GM23248 (cell line): ENCODE measurements around the gene SULT4A1. TPM values are rescaled to one million over a fixed set of nuclear protein-coding genes. Genes with fewer than 3 reads are reported as not detected.

ENCODE experiments used
- DNase-seq: peaks from one replicate; pipeline ENCODE4 v3.0.0-alpha.2; 2015
- H2AFZ ChIP-seq: fragments of 200-600 bp; sonication (generic); 2 replicates; pipeline ENCODE4 v1.6.1; 2016; ENCODE audit warnings: antibody characterized with exemption
- H3F3A ChIP-seq: fragments of 200-600 bp; sonication (generic); 2 replicates; pipeline ENCODE4 v1.6.1; 2016; ENCODE audit warnings: mild to moderate bottlenecking, antibody characterized with exemption, mixed run types; ENCODE audit not compliant: insufficient read depth
- H3K27ac ChIP-seq: fragments of 200-600 bp; sonication (generic); 2 replicates; pipeline ENCODE4 v1.5.1; 2016; ENCODE audit warnings: mild to moderate bottlenecking
- H3K27me3 ChIP-seq: fragments of 200-600 bp; sonication (generic); replicated peaks from 2 replicates; pipeline ENCODE4 v1.6.1; 2016; ENCODE audit warnings: mild to moderate bottlenecking; ENCODE audit not compliant: insufficient read depth
- H3K36me3 ChIP-seq: fragments of 200-600 bp; sonication (generic); 2 replicates; pipeline ENCODE4 v1.6.1; 2016; ENCODE audit warnings: low read depth, mild to moderate bottlenecking
- H3K4me1 ChIP-seq: fragments of 200-600 bp; sonication (generic); 2 replicates; pipeline ENCODE4 v1.6.1; 2016; ENCODE audit warnings: mild to moderate bottlenecking; ENCODE audit not compliant: insufficient read depth
- H3K4me2 ChIP-seq: fragments of 200-600 bp; sonication (generic); one replicate; pipeline ENCODE4 v1.6.1; 2016; ENCODE audit warnings: mild to moderate bottlenecking; ENCODE audit not compliant: unreplicated experiment
- H3K4me3 ChIP-seq: fragments of 200-600 bp; sonication (generic); 2 replicates; pipeline ENCODE4 v1.5.1; 2016; ENCODE audit warnings: mild to moderate bottlenecking
- H3K79me2 ChIP-seq: fragments of 200-600 bp; sonication (generic); 2 replicates; pipeline ENCODE4 v1.6.1; 2016; ENCODE audit warnings: mild to moderate bottlenecking; ENCODE audit not compliant: insufficient read depth
- H3K9ac ChIP-seq: fragments of 200-600 bp; sonication (generic); 2 replicates; pipeline ENCODE4 v1.6.1; 2016; ENCODE audit warnings: mild to moderate bottlenecking
- H3K9me2 ChIP-seq: fragments of 200-600 bp; sonication (generic); 2 replicates; pipeline ENCODE4 v1.6.1; 2016; ENCODE audit warnings: mixed run types, mild to moderate bottlenecking, moderate library complexity; ENCODE audit not compliant: insufficient read depth
- H3K9me3 ChIP-seq: fragments of 200-600 bp; sonication (generic); one replicate; pipeline ENCODE4 v1.6.1; 2017; ENCODE audit warnings: low read depth
- H4K20me1 ChIP-seq: fragments of 200-600 bp; sonication (generic); 2 replicates; pipeline ENCODE4 v1.6.0; 2016; ENCODE audit not compliant: insufficient read depth
- EZH2 ChIP-seq: fragments of 200-600 bp; sonication (generic); IDR thresholded peaks from 2 replicates; pipeline ENCODE4 v1.6.1; 2018; ENCODE audit warnings: antibody characterized with exemption, mild to moderate bottlenecking; ENCODE audit not compliant: insufficient read depth, poor library complexity, severe bottlenecking
- EZH2phosphoT487 ChIP-seq: fragments of 200-600 bp; sonication (generic); IDR thresholded peaks from 2 replicates; pipeline ENCODE4 v1.6.1; 2018; ENCODE audit warnings: antibody characterized with exemption, moderate library complexity, mild to moderate bottlenecking, low read depth; ENCODE audit not compliant: insufficient read depth
- WGBS, 2 experiments: methylation state at CpG; one replicate each; pipeline ENCODE4 v1.1.6; 2015 to 2017; ENCODE audit warnings: low lambda C conversion rate in 2 of 2, low coverage in 1 of 2; ENCODE audit errors: missing lambda C conversion rate in 2 of 2; 5-methylcytosine and 5-hydroxymethylcytosine counted together
- in situ Hi-C: fragments of 300-500 bp; cut with MboI; formaldehyde crosslinking; loops from 2 replicates; pipeline ENCODE4 v1.15.0; 2020
- polyA plus RNA-seq: library from polyadenylated mRNA; unstranded; fragments of >200 nt; fragmentation: Nextera tagmentation; extraction: Ambion mirVana; gene quantifications from 2 replicates; pipeline ENCODE4 v1.2.1, GENCODE V29; 2016
- total RNA-seq: library from RNA; depleted of rRNA; stranded (reverse); fragments of >200 nt; shearing (Covaris generic); gene quantifications from 2 replicates; pipeline ENCODE4 v1.2.3, GENCODE V29; 2014

The SULT4A1 gene
- total and polyA plus RNA-seq, 2 experiments from 2014 or later, result not detected

DNA sequence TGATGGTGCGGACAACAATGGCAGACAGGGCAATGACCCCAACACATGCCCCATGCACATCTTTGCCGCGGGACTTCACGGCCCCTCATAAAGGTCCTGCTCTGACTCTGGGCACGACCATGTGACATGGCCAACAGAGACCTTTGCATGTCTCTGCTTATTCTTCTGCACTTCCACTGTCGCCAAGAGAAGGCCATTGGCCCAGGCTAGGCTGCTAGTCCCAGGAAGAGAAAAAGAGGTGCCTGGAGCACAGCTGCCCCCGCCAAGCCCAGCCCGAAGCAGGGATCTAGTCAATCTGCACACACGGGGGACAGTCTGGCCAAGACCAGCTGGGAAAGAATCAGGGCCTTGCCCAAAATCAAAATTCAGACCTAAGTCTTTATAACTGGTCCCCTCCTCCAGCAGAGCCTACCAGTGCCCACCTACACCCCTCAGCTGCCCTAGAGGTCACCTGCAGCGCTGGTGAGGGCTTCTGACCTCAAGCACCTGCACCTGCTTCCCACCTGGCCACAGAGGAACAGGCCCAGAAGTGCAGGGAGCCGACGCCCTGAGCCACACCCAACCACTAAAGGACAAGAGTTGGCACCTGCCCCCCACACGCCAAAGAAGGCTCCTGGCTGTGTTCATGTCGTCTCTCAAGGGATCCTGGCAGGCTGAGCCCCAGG, 8.1 kb downstream of the SULT4A1 start:
- no peaks in the 10 kb centered on the region for H3K9me3 ChIP-seq
- no peaks in the 10 kb centered on the region for H3K9me2 ChIP-seq
- H3K27ac ChIP-seq, result no peak overlapping the region
- no peak overlapping the region for H3K9ac ChIP-seq
- H3K4me1 ChIP-seq, result no peaks in the 10 kb centered on the region
- H3K4me2 ChIP-seq, result no peak overlapping the region
- no peaks in the 10 kb centered on the region for H4K20me1 ChIP-seq
- 54 to 60% methylated on average over 14 of the region's 14 CpGs for WGBS, 2 experiments
- H3K36me3 ChIP-seq, result no peaks in the 10 kb centered on the region
- no peak overlapping the region for H3K4me3 ChIP-seq
- no peak overlapping the region for H2AFZ ChIP-seq
- in situ Hi-C loops, result no loop called here
- no peak for TF ChIP-seq EZH2
- TF ChIP-seq EZH2phosphoT487, result no peak
- no peaks in the 10 kb centered on the region for H3F3A ChIP-seq
- no peaks in the 10 kb centered on the region for H3K79me2 ChIP-seq
- H3K27me3 ChIP-seq, result peaks cover 42% of the 10 kb centered on the region
- DNase-seq, result no peak

- no peaks in the 10 kb centered on the region for H3K36me3 ChIP-seq
- DNase-seq, result no peak
- in situ Hi-C loops, result no loop called here
- H3K9me2 ChIP-seq, result no peaks in the 10 kb centered on the region
- no peaks in the 10 kb centered on the region for H4K20me1 ChIP-seq
- H3K27ac ChIP-seq, result no peak overlapping the region
- no peak overlapping the region for H2AFZ ChIP-seq
- TF ChIP-seq EZH2 (no peak), EZH2phosphoT487 (no peak)
- H3K4me2 ChIP-seq, result no peak overlapping the region
- no peaks in the 10 kb centered on the region for H3K4me1 ChIP-seq
- no peaks in the 10 kb centered on the region for H3F3A ChIP-seq
- H3K9ac ChIP-seq, result no peak overlapping the region
- H3K9me3 ChIP-seq, result no peaks in the 10 kb centered on the region
- H3K4me3 ChIP-seq, result no peak overlapping the region
- peaks cover 38% of the 10 kb centered on the region for H3K27me3 ChIP-seq
- 50 to 63% methylated on average over 7 to 9 of the region's 10 CpGs for WGBS, 2 experiments
- no peaks in the 10 kb centered on the region for H3K79me2 ChIP-seq
Observed at GRCh38 chr22:43853328-43853931, 8.9 kb downstream of the SULT4A1 start.

DNA sequence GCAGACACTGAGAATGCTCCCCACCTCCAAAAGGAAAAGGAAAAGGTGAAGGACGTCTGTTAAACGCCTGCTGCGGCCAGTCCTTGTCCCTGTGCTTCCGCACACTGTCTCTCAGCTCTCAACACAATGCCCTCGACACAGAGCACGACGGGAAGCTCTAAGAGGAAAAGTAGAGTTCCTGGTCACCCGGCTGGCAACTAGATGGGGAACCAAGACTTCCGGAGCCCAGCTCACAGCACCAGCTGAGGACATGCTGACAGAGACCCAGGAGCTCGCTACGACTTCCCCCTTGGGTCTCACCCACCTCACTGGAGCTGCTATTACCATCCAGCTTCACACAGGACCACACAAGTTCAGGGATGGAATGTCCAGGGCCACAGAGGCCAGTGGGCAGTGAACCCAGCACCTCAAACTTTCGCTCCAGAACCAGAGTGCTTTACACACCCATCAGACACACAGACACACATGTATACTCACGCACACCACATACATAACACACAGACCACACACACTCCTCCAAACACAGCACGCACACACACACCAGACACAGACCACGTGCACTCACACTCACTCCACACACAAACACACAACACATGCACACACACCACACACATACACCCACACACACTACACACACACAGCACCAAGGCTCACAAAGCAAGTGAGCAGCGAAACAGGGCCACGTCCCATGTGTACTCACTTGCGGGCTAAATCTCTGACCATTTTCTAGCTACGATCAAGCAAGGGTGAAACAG, 9.6 kb downstream of the SULT4A1 start:
- TF ChIP-seq EZH2phosphoT487 (no peak), EZH2 (no peak)

DNA sequence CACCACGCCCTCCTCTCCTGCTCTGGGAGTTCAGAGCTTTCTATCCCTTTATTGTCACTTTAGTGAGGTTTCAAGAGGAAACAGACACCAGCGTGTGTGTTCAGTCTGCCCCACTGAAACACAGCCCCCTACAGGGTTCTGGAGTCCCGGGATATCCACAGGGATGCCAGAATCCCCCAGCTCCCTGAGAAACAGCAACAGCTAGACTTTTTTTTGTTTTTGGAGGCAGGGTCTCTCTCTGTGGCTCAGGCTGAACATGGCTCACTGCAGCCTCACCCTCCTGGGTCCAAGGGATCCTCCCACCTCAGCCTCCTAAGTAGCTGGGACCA, 10.4 kb downstream of the SULT4A1 start:
- in situ Hi-C loops, result no loop called here
- Histone ChIP-seq H3F3A (no peaks in the 10 kb centered on the region), H4K20me1 (no peaks in the 10 kb centered on the region), H3K36me3 (no peaks in the 10 kb centered on the region), H2AFZ (no peak overlapping the region), H3K9me2 (no peaks in the 10 kb centered on the region), H3K9me3 (no peaks in the 10 kb centered on the region), H3K79me2 (no peaks in the 10 kb centered on the region), H3K4me2 (no peak overlapping the region), H3K4me3 (no peak overlapping the region), H3K27me3 (peaks cover 32% of the 10 kb centered on the region), H3K9ac (no peak overlapping the region), H3K27ac (no peak overlapping the region), H3K4me1 (no peaks in the 10 kb centered on the region)
- WGBS, 2 experiments, result 22 to 27% methylated on average over 3 of the region's 3 CpGs
- DNase-seq, result no peak
- no peak for TF ChIP-seq EZH2
- no peak for TF ChIP-seq EZH2phosphoT487

More for the DNA sequence above, 9.6 kb downstream of the SULT4A1 start:
- Histone ChIP-seq H3K9me2 (no peaks in the 10 kb centered on the region), H3K79me2 (no peaks in the 10 kb centered on the region), H3K4me2 (no peak overlapping the region), H3K27me3 (peaks cover 37% of the 10 kb centered on the region), H3K9me3 (no peaks in the 10 kb centered on the region), H3K4me3 (no peak overlapping the region), H3K36me3 (no peaks in the 10 kb centered on the region), H3K9ac (no peak overlapping the region), H3F3A (no peaks in the 10 kb centered on the region), H3K4me1 (no peaks in the 10 kb centered on the region), H4K20me1 (no peaks in the 10 kb centered on the region), H2AFZ (no peak overlapping the region), H3K27ac (no peak overlapping the region)
- WGBS, 2 experiments, result 59 to 60% methylated on average over 19 of the region's 19 CpGs
- DNase-seq, result no peak
- in situ Hi-C loops, result no loop called here
